HG02852 (cell line): Measurements from ENCODE around the gene MT1B.

Source experiments
- ATAC-seq: cut with Tn5 transposase; IDR thresholded peaks from one replicate; pipeline ENCODE4 v1.9.1; 2021; ENCODE audit warnings: mild to moderate bottlenecking, moderate library complexity; ENCODE audit not compliant: unreplicated experiment

Gene MT1B

GRCh38 chr16:56651586-56651985 lies at the start of gene MT1B:
MT1B (plus strand) TSS chr16:56651886; CDS start chr16:56651954, 68 bp downstream.
- ATAC-seq, result no peak

DNA sequence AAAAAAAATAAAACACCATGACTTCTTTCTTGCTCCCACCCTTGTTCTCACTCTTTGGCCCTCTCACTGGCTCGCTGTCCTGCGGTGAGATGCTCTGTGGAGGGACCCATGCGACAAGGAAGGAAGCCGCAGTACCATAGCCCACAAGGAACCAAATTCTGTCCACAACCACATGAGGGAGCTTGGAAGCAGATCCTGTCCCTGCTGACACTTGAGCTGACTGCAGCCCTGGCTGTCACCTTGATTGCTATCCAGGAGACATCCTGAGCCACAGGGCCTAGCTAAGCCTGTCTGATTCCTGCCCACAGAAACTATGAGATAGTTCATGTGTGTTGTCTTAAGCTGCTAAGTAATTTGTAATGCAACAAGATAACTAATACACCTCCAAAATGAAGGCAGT lies 48.1 kb upstream of the MT1B start:
- no peak for ATAC-seq

GRCh38 chr16:56604966-56605365 lies 46.7 kb upstream of the MT1B start:
- ATAC-seq, result no peak

DNA sequence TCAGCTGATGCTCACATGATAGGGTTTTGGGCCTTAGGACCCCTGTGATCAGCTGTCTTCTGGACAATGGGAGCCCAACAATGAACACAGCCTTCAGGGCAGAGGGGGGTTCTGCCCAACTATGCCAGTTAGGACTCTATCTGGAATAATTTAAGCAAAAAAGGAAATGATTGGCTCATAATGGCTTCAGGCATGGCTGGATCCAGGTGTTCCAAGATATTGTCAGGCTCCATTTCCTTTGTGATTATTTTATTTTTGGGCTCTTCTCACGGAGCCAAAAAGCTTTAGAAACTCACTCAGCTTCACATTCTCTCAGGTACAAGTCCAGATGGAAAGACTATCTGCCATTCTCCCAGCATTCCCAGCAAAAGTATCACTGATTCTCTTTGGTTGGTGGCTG lies 46.2 kb upstream of the MT1B start:
- no peak for ATAC-seq

- ATAC-seq, result no peak
Observed at GRCh38 chr16:56606071-56606475, 45.6 kb upstream of the MT1B start.

- ATAC-seq, result no peak
Observed at GRCh38 chr16:56606476-56607108, 45.1 kb upstream of the MT1B start.

DNA sequence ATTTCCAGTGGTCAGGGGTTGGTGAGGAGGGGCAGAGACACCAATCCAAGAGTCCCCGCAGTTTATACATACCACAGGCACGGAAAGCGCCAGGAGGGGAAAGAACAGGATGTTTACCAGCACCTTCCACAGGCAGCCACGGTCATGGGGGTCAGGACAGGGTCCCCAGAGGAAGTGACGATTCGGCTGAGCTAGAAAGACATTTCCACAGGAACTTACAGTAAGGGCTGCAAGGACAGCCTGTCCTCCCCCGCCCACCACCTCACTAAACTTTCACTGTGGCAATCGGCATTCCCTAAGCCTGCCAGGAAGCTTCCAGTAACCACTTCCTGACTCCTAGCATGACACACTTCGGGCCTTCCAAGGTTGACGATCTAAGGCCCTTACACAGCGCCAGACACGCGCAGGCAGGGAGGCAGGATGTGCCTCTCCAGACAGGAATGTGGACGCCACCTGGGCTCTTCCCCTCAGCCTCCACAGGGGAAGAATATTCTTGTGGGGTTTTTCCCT lies 44.5 kb upstream of the MT1B start:
- no peak for ATAC-seq

- no peak for ATAC-seq
Observed at GRCh38 chr16:56607675-56608042, 44.0 kb upstream of the MT1B start.

- ATAC-seq, result peak; percentile 88
Observed at GRCh38 chr16:56608043-56608875, 43.4 kb upstream of the MT1B start, which contains the start of gene MT2A. MT2A (plus strand) TSS chr16:56608584; CDS start chr16:56608656, 72 bp downstream.

GRCh38 chr16:56608876-56609462 lies 42.7 kb upstream of the MT1B start:
- no peak for ATAC-seq

DNA sequence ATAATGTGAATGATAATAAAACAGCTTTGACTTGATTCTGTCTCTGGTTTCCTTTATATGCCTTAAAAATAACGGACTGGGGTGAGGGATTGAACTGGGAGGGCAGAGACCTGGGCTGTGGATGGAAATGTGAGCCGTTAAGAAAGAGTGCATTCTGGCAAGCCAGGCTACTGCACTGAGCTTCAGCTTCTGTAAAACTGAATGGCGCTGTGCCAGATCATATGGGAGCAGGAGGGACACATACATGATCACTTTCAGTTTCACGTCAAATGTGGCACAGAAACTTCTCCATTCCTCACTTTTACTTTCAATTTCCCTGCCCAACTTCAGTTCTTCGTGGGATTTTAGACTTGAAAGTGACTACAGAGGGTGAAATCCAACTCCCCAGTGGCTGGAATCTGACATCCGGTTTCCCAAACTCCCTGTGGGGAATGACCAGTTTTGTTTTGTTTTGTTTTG lies 42.2 kb upstream of the MT1B start:
- peak; percentile 38 for ATAC-seq

DNA sequence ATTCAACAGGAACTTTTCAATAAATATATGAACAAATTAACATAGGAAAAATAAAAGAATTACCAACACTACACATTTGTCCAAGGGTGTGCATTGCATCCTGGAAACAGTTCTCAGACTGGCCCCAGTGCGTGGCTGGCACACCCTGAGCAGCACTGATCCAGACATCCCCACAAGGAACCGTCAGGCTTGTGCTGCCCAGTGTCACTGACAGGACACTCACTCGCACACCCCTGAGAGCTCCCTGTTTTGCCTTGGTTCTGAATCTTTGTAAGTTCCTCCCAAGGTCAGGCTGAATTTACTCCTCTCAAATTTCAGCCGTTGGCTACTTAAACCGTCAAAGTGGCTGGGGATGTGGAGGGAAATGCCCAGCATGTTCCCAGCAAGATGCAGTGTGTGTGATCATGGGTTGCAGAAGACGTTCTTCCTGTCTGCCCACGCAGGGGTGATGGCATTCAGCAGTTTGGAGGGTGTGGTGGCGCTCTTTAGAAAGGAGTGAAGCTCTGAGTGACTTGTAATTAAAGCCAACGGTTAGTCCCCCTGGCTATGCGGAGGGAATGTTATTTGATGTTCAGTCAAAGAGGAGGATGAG lies 41.6 kb upstream of the MT1B start:
- no peak for ATAC-seq

- ATAC-seq, result no peak
Observed at GRCh38 chr16:56610609-56611111, 41.0 kb upstream of the MT1B start.

GRCh38 chr16:56611281-56611833 lies 40.3 kb upstream of the MT1B start:
- no peak for ATAC-seq

DNA sequence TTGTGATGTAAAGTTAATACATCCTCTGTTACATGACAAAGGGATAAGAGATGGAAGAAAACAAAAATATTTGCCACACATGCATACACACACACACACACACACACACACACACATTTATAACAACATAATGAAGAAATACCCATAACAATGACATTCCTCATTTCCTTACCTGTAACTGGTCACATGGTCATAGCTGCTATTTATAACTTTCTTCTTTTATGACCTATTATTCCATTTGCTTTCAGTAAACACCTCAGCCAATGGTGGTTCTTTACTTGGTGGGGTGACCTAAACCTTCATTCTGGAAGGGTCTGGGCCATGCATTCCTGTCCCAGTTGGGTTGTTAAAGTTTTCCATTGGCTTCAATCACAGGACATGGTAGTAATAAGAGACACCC lies 38.0 kb upstream of the MT1B start:
- no peak for ATAC-seq

DNA sequence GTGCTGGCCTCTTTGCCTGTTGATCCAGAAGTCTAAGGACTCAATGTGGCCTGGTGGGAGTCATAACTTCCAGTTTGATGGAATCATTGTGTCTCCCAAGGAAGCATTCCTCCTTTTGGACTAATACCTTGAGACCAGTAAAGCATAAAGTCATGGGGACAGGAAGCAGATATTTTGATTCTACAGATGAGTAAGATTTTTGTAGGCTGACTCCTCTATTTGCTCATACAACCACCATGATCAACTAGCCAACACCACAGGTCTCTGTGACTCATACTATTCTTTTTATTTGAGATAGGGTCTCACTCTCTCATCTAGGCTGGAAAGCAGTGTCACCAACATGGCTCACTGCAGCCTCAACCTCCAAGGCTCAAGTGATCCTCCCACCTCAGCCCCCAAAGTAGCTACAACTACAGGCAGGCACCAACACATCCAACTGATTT lies 37.1 kb upstream of the MT1B start:
- ATAC-seq, result no peak

- ATAC-seq, result no peak
Observed at GRCh38 chr16:56615353-56615752, 36.3 kb upstream of the MT1B start.

- no peak for ATAC-seq
Observed at GRCh38 chr16:56616608-56617211, 35.0 kb upstream of the MT1B start.

- ATAC-seq, result no peak
Observed at GRCh38 chr16:56617212-56618085, 34.2 kb upstream of the MT1B start.
